NCI-H748 (cell line): ENCODE data around the gene MLN.

Experiments
- DNase-seq: peaks from one replicate; lab custom pipeline; 2025; ENCODE audit not compliant: unreplicated experiment; lab: John Stamatoyannopoulos, UW

The MLN gene

DNA sequence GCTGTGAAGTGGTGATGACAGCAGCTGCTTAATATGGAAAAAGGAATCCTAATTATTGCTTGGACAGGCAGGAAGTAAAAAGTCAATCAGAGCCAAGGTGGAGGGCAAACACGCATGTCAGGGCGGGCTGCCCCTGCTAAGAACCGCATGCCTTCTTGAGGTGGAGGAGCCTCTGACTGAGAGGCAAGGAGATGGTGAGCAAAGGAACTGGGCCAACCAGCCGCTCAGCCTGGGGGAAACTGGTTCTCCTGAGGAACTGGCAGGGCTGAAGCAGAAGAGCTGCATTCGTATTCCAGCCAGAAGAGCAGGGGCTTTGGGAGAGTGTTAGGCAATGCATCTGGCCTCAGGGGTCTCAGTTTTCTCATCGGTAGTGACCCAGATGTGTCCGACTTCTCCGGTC lies 13.1 kb upstream of the MLN start:
- DNase-seq = no peak

DNA sequence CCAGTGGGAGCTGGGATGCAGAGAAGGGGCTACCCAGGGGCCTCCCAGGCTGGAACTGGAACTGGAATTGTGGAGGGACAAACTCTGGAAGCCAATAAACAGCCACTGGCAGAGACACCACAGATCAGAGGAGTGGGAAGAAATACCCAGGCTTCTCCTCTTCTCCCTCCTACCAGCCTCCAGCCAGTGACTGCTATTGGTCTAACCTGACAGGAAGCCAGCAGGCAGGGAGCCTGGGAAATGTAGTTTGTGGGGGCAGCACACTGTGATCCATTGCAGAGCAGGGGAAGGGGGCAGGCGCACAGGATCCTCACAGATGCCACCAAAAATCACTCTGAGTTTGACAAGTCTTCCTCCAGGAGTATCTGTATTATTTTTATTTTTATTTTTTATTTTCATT lies 12.1 kb upstream of the MLN start:
- DNase-seq = peak; percentile 55

DNA sequence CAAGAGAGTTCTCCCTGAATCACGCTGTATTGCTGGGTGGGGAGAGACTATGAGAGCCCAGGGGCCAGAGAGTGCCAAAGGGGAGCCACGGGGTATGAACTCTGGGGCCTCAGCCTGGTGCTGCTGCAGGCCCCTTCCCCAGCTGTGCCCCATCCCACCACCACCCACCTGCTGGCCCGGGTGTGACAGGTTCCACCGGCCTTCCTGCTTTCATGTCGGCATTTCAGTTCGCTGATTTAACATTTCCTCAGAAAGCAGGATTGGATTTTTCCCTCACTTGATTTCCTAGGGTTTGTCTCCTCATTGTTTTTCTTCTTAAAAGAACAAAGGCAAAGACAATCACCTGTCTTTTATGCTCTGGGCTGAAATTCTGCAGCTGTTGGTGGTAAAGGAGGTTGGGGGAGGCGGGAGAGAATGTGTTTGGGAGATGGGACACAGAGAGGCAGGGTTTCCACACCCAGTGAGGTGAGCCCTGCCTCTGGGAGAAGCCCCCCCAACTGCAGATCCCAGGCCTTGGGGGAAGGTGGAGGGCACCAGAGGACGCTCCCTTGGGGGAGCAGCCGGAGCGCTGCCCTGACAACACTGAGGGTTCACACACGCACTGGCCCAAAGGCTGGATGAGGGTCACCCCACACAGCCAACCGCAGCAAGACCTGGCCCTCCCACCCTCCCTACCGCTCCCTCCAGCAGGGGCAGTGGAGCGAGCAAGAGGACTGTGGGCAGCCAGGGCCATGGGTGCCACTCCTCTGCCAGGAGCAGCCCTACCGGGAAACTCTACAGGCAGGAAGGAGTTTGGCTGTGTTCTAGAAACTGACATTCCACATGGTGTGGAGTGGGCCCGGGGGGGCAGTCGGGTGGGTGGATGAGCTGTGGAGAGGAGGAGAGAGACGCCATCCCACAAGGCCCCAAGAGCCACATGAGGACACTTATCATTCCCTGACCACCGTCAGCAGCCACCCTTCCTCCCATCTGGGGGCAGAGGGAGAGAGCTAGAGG lies 10.5 kb upstream of the MLN start:
- no peak for DNase-seq

DNA sequence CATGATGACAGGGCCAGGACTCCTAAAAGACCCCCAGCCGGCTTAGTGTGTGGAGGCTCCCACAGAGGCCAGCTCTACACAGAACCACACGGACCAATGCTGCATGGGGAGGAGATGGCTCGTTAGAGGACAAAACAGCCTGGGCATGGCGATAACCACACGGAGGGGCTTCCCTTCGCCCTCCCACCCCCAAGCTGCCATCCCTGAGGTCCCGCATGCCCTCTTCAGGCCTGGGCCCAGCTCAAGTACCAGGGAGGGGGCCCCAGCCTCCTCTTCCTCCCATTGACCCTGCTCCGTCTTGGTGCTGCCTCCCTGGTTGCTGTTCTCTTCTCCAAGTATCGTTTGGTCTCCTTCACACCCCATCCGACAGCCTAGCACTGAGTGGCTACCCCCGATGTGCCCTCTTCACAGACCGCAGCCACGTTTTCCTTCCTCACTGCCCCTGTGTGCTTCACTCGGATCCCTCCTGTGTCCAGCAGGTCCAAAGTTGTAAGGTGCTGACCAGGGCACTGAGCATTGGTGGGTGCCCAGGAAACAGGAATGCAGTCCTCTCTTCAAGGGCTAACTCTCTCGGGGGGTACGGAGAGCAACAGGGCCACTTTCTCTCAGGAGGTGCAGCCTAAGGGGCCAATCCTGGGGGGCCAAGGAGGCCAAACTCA lies 9.6 kb upstream of the MLN start:
- no peak for DNase-seq

DNA sequence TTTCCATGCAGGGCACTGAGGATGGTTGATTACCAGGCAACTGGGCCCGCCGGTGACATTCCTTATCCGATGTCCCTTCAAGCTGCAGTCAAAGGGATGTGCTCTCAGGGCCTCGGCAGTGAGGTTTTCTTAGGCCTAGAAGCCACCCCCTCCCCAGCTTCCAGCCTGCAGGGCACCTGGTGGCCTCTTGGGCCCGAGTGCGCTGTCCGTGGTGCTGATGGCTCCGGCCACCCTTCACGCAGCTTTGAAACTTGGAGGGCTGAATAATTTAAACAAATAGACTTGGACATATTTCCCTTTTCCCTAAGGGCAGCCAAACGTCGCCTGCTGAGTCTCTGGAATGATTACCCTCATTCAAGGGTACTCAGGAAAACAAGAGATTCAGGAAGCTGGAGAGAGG lies 8.9 kb upstream of the MLN start:
- DNase-seq = peak; percentile 39

DNA sequence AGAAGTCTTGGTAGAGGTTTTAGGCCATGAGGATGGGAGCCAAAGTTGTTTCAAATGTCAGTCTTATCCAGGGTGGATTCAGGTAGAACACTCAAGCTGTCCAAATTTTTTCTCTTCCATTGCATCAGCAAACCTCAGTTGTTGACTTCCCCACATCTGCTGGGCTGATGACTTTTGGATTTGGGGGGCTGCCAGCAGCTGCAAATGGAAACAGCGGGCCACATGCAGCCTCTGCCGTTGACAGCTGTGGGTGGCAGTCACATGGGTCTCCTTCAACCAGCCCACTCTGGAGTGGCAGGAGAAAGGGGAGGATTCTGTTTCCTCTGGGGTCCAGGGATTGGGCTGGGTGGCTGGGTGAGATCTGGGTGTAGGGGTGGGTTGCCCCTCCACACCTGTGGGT lies 5.8 kb upstream of the MLN start:
- DNase-seq = no peak

DNA sequence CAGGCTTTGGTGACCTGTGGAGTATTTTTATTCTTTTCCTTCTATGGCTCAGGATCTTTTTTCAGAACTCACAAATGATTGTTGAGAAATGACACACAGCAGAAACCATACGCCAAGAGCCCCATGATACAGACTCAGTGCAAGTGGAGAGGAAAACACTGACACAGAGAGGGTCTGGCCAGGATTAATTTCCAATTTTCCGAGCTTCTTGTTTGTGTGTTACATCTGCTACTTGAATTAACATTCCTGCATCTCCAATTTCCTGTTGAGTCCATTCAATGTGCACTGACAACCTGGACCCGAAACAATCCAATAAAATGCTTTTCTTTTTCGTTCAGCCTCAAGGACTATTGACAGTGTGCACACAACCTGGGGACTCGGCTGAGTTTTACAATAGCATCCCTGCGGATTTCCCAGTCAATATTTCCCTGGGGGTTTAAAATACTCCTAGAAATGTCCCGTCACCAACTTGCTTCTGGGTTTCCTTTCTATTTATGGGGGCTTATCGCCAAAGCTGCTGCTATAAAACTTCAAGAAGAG lies 4.9 kb upstream of the MLN start:
- DNase-seq = peak; percentile 37

DNA sequence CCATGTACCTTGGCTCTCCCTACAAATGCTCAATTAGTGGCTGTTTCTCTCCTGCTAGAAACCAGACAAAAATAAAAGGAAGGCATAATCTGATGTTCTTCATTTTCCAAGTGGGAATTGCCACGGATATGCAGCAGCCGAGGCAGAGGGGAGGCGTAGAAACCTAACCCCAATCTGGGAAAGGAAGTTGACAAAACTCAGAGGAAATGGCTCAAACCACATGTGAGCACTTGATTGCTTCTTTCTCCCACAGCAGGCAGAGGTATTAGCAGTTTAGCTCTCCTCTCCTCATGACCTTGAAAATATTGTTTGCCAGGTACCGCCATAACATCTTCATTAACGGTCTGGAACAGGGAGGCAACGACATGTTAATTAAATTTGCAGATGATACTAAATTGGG lies 3.8 kb upstream of the MLN start:
- DNase-seq = no peak

DNA sequence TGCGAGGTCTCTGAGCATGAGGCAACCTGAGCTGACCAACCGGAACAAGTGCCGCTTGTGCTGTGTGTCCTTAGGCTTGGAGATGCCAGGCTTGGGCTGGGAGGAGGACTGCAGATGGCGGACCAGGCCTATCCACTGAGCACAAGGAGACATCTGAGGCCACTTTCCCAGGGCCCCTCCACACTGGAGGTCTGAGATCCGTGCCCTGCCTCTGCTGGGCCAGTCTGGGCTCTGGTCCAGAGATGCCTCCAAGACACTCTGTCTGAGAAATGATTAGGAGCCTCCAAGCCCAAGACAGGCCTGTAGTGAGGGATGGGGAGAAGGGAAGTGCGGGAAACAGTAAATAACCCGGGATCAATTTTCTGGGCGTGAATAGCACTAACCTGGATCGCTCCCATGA lies 3.0 kb upstream of the MLN start:
- DNase-seq = no peak

DNA sequence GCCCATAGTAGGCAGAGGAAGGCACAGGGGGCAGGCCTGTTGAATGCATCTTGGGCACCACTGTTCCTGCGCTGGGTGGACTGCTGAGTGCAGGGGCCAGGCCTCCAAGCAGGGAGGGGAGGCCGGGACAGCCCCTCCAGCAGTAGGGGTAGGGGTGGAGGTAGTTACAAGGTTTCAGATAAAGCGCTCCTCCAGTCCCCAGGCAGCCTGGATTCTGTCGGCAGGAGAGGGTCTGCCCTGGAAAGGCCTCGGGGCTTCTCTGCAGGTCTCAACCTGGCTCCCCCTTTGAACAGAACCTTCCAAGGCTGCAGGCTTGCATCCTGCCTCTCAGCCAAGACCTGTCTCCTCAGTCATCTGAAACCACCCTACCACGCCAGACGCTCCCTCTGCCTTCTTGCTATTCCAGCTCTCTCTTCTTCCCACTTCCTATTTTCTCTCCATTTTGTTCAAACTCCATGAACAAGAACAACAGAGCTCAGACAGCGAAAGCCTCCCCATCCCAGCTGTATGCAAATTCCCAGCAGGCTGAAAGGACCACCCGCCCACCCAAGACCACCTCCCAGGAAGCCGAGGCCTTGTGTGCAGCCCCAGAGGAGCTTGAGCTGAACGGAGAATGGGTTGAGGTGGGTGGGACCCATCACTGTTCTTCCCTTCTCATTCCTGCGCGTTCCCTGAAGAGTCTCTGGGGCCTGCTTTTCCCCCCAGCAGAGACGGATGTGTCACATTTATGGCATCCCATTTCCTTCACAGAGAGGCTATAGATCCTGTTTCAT lies 1.4 kb downstream of the MLN start:
- DNase-seq = no peak

DNA sequence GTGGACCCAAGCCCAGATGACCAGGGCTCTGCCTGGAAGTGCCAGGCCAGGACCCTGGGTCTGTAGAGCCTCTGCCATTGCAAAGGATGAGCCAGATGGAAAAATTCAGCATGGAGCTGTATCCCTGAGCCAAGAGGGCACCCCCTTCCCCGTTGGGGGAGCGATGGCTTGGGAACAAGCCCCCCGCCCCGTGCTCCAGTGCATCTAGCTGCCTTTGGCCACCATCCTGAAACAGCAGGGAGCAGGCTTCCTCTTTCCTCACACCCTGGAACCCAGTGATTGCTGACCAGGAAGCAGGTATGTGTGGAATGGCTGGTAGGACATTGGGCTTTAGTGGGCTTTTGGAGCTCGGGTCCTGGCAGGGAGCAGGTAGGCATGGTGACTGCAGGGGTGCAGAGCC lies 2.2 kb downstream of the MLN start:
- no peak for DNase-seq

DNA sequence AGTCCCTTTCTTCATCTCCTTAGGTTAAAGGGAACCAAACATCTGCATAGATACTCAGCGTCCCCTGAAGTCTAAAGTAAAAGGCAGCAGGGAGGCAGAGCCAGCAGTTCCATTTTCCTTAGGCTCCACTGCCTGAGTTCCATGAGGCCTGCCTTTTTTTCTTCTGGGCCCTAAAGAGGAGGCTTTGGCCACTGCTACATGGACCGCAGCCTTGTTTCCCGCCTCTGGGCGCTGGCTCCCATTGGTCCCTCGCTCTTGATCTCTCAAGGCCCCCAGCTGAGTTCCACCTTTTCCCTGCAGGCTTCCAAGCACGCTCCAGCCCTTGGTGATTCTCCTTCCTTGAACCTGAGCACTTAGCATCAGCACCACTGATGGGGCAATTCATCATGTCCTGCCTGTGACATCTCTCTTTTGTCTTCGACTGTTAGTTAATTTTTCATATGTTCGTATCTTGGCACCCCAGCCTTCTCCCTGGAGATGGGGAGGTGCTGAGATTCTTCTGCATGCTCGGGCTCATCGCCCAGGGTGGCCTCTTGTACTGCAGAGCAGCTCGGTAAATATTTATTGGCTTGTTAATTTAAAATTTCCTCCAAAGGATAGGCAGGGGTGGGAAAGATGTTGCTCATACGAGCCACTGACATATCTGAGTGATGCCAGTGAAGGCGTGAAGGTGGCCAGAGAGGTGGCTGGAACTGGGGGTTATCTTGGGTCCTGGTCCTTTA lies 3.4 kb downstream of the MLN start:
- no peak for DNase-seq

DNA sequence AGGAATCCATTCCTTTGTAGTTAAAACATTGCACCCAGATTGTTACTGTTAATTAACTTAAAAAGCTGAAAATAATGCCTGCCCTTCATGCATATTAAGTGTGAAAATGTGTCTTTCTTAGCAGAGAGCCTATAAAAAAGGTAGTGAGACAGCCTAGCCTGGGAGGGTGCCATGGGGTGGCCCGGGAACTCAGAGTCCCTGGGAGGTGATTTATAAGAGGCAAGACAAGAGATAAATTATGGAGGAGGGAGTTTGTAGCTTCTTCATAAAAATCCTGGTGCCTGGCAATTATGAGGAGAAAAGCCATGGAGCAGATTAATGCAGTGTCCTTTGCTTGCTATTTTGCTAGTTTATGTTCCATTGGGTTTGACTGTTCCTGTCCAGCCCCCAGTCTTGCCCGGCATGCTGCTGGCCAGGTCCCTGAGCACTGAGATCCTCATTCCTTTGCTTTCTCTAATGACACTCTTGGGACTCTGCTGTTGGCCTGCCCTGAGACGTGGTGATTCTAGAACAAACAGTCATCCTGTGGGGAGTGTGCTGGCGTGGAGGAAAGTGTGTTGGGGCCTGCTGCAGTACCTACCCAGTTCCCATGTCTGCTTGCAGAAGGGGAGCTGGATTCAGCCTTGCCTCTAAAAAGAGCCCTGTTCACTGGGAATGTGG lies 4.2 kb downstream of the MLN start:
- no peak for DNase-seq

DNA sequence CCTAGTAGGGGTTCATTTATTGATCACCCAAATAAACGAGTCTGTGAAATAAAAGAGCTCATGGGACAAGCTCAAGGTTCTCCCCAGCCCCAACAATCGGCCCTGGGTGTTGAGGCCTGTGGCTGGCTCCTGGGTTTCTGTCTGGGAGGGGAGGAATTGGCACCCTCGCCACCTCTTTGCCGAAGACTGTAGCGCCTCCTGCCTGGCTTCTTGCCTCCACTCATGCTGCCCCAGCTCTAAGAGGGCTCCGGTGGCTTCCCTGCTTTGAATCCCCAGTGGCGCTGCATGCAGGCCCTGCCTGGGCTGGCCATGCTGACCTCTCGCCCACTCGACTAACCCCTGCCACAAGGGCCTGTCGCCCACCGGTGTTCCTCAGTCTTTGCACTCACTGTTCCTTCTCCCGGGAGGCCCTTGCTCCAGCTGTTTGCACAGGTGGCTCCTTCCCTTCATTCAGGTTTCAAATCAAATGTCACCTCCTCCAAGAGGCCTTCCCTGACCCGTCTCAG lies 5.4 kb downstream of the MLN start:
- no peak for DNase-seq

DNA sequence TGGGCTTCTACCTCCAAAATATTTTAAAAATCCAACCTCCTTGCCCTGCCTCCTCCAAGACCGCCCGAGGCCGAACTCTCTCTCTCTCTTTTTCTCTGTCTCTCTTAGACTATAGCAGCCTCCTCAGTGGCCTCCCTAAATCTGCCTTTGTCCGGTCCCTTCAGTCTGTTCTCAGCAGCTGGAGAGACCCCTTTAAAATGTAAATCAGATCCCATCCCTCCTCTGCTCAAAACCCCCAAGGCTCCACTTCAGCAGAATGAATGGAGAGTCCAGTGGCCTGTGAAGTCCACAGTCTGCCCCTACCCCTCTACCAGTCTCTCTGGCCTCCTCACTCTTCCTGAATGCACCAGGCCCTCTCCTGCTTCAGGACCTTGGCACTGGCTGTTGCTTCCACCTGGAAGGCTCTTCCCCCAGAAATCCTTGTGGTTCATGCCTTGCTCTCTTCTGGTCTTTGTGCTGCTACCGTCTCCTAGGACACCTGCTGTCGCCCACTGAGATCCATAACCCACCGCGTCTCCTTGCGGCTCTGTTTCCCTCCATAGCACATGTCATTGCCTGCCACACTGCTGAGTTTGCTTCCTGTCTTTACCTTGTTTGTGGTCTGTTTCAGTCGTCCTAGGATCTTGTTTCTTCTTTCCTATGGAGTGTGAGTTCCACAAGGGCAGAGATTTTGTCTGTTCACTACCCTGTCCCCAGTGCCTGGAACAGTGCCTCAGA lies 6.0 kb downstream of the MLN start:
- DNase-seq = no peak

DNA sequence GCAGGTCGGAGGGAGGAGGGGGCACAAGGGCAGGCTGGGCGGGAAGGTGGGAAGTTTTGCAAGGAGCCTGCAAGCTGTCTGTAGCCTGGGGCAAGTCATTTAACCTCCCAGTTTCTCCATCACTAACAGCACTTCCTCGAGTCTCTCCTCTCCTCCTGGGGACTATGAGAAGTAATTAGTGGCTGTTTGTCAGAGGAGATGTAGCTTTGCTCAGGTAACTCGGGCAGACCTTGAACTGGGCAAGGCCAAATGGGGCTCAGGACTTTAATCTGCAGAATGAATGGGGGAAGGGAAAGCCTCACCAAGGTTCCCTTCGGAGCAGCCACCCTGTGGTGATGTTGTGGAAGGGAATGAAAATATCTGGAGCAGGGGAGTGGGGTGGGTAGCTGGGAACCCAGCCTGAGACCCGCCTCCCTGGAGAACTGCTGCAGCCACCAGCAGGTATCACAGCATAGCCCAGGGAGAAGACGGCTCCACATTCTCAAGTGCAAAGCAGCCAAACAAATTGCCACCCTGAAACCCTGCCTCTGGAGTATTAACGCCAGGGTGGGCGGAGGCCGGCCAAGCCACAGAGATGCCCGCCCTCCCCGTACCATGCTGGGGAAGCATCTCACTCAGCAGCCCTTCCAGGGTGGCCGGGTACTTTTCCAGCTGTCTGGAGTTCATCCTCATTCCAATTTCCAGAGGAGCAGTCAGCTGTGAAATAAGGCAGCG lies 8.7 kb downstream of the MLN start:
- DNase-seq = no peak

DNA sequence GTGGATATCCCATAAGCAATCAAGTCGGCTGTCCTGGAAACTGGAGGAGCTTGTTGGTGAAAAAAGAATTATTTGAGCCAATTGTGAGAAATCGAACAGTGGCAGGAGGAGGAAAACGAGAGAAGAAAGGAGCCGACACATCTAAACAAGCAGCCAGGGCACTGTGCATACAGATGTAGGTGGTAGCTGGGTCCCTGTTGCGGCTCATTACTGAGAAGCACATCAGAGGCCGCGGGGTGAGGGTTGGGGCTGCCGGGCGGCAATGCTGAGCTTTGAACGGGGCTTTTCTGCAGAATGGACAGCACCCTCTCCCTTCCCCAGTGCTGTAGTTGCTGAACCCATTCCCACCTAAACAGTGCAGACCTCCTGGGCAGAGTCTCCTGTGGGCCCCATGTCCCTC lies 10.8 kb downstream of the MLN start:
- DNase-seq = no peak

DNA sequence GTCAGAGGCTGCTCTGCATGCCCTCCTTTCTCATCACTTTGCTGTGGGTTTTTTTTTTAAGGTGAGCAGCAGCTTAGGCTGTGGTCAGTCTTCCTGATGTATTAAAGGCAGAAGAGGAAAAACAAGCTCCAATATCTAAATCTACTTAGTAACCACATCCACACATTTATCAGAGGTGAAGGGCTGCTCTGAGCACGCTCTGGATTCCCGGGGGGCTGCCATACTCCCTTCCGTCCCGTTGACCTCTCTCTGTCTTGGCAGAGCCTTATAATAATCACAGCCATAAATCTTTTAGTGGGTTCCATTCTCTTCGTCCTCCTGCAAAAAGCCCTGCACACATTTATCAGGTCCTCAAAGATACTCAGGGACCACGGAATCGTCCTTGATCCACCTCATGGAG lies 12.2 kb downstream of the MLN start:
- no peak for DNase-seq

DNA sequence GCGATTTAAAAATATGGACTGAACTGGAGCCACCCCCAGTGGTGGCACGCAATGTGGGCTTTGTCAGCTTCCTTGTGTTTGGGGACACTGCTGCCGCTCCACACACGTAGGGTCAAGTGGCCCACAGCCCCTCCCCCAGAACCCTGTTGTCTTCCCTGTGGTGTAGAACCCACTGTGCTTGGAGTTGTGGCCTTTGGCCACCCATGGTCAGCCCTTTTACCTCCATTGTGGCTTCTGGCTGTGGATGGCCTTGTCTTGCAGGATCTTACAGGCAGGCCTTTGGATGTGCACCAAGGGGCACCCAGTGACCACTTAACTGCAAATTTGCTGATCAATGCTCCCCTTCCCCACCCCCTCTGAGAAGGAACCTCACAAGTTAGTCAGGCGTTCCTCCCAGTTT lies 12.9 kb downstream of the MLN start:
- no peak for DNase-seq
